Immature natural killer cell (primary cell): Measurements from ENCODE around the gene RSPRY1. TPM values are rescaled to one million over a fixed set of nuclear protein-coding genes. Genes with fewer than 3 reads are reported as not detected.

Experiments used
- DNase-seq, 3 donors: peaks; one replicate each; pipeline ENCODE4 v3.0.0; 2022; ENCODE audit warnings: mixed read lengths in 1 of 3
- H3K27ac Mint-ChIP-seq, 6 donors: one replicate each; pipeline ENCODE4 v1.8.0; 2020; ENCODE audit warnings: mixed read lengths in 6 of 6, mild to moderate bottlenecking in 5 of 6, inconsistent platforms in 4 of 6, moderate library complexity in 3 of 6
- H3K27me3 Mint-ChIP-seq, 3 donors: one replicate each; pipeline ENCODE4 v1.8.0; 2020 to 2021; ENCODE audit warnings: low read depth in 3 of 3, mild to moderate bottlenecking in 3 of 3, mixed read lengths in 3 of 3, moderate library complexity in 3 of 3, inconsistent platforms in 1 of 3
- H3K36me3 Mint-ChIP-seq, 3 donors: one replicate each; pipeline ENCODE4 v1.8.0; 2020; ENCODE audit warnings: mixed read lengths in 3 of 3, inconsistent platforms in 2 of 3, mild to moderate bottlenecking in 2 of 3
- H3K4me1 Mint-ChIP-seq, 2 donors: one replicate each; pipeline ENCODE4 v1.8.0; 2020; ENCODE audit warnings: inconsistent platforms in 2 of 2, mild to moderate bottlenecking in 2 of 2, mixed read lengths in 2 of 2, moderate library complexity in 1 of 2
- H3K4me3 Mint-ChIP-seq, 5 donors: one replicate each; pipeline ENCODE4 v1.8.0; 2020; ENCODE audit warnings: mild to moderate bottlenecking in 5 of 5, mixed read lengths in 5 of 5, inconsistent platforms in 3 of 5, moderate library complexity in 3 of 5
- H3K9me3 Mint-ChIP-seq, 6 donors: one replicate each; pipeline ENCODE4 v1.8.0; 2020; ENCODE audit warnings: mild to moderate bottlenecking in 6 of 6, mixed read lengths in 6 of 6, inconsistent platforms in 4 of 6, moderate library complexity in 3 of 6
- polyA plus RNA-seq, 3 donors: library from polyadenylated mRNA; unstranded; fragments of 300-500 nt; fragmentation: Illumina TruSeq; gene quantifications; one replicate each; pipeline ENCODE4 v1.2.3, GENCODE V29; 2021

Gene RSPRY1
- polyA plus RNA-seq, 3 donors from 2014 or later, result 22.5 to 31.8 (median 24.7) TPM

DNA sequence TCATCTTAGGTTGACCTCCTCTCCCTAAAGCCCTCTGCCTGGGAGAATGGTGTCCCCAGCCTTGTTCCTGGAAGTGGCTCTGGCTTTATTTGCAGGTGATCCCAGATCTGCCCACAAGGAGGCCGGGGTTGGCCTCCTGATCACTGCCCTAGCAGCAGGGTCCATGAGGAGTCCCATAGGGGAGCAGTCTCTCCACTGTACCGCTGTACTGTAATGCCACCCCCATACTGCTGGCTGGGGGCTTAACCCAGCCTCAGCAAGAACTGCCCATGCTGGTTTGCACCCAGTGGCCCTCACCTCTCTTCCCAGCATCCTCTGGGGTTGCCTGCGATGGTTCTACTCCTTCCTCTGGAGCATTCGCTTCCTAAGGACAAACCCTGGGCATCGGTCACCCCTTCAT, 39.4 kb upstream of the RSPRY1 start:
- no peak overlapping the region for H3K4me3 Mint-ChIP-seq
- H3K27ac Mint-ChIP-seq, result no peak overlapping the region
- H3K9me3 Mint-ChIP-seq, result no peaks in the 10 kb centered on the region
- no peak for DNase-seq
- peaks cover 0 to 2% (median 2%) of the 10 kb centered on the region in 3 donors for H3K27me3 Mint-ChIP-seq
- H3K4me1 Mint-ChIP-seq, result peaks cover 15 to 21% of the 10 kb centered on the region in 2 donors
- no peaks in the 10 kb centered on the region for H3K36me3 Mint-ChIP-seq

- peaks cover 0 to 2% (median 0%) of the 10 kb centered on the region in 3 donors for H3K27me3 Mint-ChIP-seq
- H3K27ac Mint-ChIP-seq, result peak overlapping the region in 2 of 6 donors; percentile 5 to 25
- H3K4me1 Mint-ChIP-seq, result peaks cover 8 to 13% of the 10 kb centered on the region in 2 donors
- no peaks in the 10 kb centered on the region for H3K9me3 Mint-ChIP-seq
- no peak for DNase-seq
- no peak overlapping the region for H3K4me3 Mint-ChIP-seq
- peaks cover 6 to 7% (median 6%) of the 10 kb centered on the region in 3 donors for H3K36me3 Mint-ChIP-seq
Observed at GRCh38 chr16:57147381-57148221, 38.5 kb upstream of the RSPRY1 start.

DNA sequence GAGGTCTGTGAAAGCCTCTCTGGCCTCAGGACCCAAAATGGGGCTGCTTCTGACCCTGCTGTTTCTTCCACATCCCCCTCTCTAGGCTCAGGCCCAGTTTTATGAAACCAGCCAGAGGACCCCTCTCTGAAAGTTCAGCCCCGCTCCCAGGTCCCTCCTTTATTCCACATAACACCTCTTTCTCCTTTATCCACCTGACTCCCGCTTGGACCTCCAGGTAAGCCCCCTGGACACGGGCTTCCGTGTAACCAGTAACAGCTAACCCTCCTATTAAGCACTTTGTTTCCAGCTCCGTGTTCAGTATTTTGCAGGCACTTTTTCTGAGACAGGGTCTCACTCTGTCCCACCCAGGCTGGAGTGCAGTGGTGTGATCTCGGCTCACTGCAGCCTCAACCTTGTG, 37.6 kb upstream of the RSPRY1 start:
- peaks cover 0 to 2% (median 0%) of the 10 kb centered on the region in 3 donors for H3K27me3 Mint-ChIP-seq
- H3K9me3 Mint-ChIP-seq, result no peaks in the 10 kb centered on the region
- H3K4me3 Mint-ChIP-seq, result no peak overlapping the region
- DNase-seq, result no peak
- peaks cover 8 to 13% of the 10 kb centered on the region in 2 donors for H3K4me1 Mint-ChIP-seq
- peaks cover 12 to 16% (median 14%) of the 10 kb centered on the region in 3 donors for H3K36me3 Mint-ChIP-seq
- H3K27ac Mint-ChIP-seq, result peak overlapping the region in 1 of 6 donors; percentile 59

- no peak overlapping the region for H3K4me3 Mint-ChIP-seq
- no peak overlapping the region for H3K27ac Mint-ChIP-seq
- peaks cover 14 to 25% (median 22%) of the 10 kb centered on the region in 3 donors for H3K36me3 Mint-ChIP-seq
- H3K4me1 Mint-ChIP-seq, result peaks cover 8 to 13% of the 10 kb centered on the region in 2 donors
- peaks cover 0 to 2% (median 0%) of the 10 kb centered on the region in 3 donors for H3K27me3 Mint-ChIP-seq
- H3K9me3 Mint-ChIP-seq, result no peaks in the 10 kb centered on the region
- no peak for DNase-seq
Observed at GRCh38 chr16:57149391-57149790, 36.7 kb upstream of the RSPRY1 start.

DNA sequence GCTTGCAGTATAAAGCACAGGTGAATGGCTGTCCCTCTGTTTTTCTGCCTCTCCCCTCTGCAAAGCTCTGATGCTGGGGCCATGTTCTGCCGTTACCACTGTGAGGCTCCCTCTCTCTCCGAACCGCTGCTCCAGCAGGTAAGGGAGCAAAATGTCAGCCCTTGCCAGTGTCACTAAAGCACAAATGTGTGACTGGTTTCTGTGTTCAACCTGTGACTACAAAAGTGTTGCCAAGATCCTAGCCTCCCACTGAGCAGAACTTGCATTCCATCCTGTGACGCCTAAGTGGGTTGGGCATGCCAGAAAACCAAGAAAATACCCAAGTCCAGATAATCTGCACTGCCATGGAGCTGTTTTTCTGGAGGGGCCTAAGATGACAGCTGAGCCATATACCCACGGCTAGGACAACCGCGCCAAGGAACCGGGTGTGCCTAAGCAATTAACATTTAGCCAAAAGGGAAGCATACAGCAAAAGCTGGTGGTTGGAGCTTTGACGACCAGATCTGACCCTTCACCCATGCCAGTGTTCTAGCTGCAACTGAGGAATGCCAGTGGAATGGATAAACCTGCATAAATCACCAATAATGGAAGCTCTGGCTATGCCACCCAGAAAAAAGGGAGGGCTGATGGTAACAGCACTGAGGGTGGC, 35.3 kb upstream of the RSPRY1 start:
- H3K4me3 Mint-ChIP-seq, result no peak overlapping the region
- peaks cover 8 to 13% of the 10 kb centered on the region in 2 donors for H3K4me1 Mint-ChIP-seq
- no peak for DNase-seq
- H3K36me3 Mint-ChIP-seq, result peaks cover 16 to 33% (median 26%) of the 10 kb centered on the region in 3 donors
- no peaks in the 10 kb centered on the region for H3K9me3 Mint-ChIP-seq
- no peak overlapping the region for H3K27ac Mint-ChIP-seq
- H3K27me3 Mint-ChIP-seq, result peaks cover 0 to 2% (median 0%) of the 10 kb centered on the region in 3 donors

DNA sequence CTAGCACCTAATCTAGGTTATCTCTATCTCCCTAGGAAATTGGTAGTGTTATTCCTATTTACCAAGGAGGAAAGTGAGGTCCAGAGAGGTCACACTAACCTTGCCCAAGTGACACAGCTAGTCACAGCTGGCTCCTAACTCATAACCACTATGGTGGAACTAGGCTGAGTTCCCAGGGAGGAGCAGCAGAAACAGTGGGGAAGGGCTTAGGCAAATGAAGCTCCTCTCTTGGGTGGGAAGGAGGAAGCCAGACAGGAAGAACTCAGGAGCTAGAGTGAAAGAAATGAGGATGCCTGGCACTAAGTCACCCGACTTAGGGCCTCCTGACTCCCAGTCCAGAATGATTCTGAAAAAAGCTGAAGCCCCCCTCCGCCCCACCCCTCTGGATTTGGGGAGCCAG, 34.8 kb upstream of the RSPRY1 start:
- H3K4me3 Mint-ChIP-seq, result no peak overlapping the region
- no peak overlapping the region for H3K27ac Mint-ChIP-seq
- H3K36me3 Mint-ChIP-seq, result peaks cover 19 to 38% (median 28%) of the 10 kb centered on the region in 3 donors

DNA sequence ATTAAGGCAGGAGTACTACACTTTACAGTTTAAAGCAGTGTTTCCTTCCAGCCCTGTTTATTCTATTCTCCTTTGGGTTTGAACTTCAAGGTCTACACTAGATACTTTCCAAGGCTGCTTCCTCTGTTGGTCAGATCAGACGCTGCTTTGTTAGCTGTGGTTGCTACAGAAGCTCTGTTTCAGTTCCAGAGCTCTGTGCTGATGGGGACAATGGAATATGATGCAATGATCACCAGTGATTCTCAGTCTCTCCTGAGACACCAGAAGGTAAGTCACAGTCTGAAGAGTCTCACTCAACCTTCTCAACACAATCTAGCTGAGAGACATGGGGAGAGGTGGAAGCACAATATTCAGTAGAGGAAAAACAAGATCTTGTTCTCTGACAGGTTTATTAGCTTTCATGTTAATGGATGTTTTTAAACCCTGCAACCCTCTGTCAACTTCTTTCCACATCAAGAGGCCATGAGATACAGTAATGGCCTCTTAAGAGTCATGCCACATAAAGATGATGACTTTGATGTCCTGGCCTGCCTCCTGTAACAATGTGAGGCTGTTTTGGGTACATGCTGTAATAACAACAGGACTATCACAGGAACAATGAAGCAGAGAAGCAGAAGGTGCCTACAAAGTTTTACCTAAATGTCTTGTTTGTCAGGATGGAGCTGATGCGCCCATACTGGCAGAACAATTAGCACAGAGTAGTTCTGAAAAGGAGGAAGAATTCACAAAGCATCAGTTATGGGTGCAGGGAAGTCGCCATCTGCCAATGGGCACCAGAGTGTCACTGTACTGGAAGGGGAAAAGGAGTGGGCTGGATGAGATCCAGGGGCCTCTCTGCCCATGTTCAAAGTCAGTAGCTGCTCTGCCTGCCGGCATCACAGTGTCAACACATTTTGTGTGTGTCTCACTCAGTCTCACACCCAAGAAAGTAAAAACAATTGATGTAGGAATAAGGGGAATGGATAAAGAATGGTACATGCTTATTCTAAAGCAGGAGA, 33.7 kb upstream of the RSPRY1 start:
- Mint-ChIP-seq H3K27ac (peak overlapping the region in 3 of 6 donors; percentile 22 to 55 (median 26)), H3K9me3 (no peaks in the 10 kb centered on the region), H3K27me3 (peaks cover 0 to 2% (median 0%) of the 10 kb centered on the region in 3 donors), H3K4me3 (no peak overlapping the region), H3K36me3 (peaks cover 26 to 49% (median 34%) of the 10 kb centered on the region in 3 donors), H3K4me1 (peaks cover 6 to 13% of the 10 kb centered on the region in 2 donors)
- DNase-seq, result no peak

More for the DNA sequence above, 34.8 kb upstream of the RSPRY1 start:
- peaks cover 0 to 2% (median 0%) of the 10 kb centered on the region in 3 donors for H3K27me3 Mint-ChIP-seq
- no peaks in the 10 kb centered on the region for H3K9me3 Mint-ChIP-seq
- no peak for DNase-seq
- H3K4me1 Mint-ChIP-seq, result peaks cover 8 to 13% of the 10 kb centered on the region in 2 donors

GRCh38 chr16:57153841-57154240, 32.3 kb upstream of the RSPRY1 start:
- Mint-ChIP-seq H3K27me3 (no peaks in the 10 kb centered on the region), H3K4me3 (no peak overlapping the region), H3K4me1 (no peaks in the 10 kb centered on the region), H3K36me3 (peaks cover 30 to 52% (median 41%) of the 10 kb centered on the region in 3 donors), H3K27ac (no peak overlapping the region), H3K9me3 (no peaks in the 10 kb centered on the region)
- no peak for DNase-seq

DNA sequence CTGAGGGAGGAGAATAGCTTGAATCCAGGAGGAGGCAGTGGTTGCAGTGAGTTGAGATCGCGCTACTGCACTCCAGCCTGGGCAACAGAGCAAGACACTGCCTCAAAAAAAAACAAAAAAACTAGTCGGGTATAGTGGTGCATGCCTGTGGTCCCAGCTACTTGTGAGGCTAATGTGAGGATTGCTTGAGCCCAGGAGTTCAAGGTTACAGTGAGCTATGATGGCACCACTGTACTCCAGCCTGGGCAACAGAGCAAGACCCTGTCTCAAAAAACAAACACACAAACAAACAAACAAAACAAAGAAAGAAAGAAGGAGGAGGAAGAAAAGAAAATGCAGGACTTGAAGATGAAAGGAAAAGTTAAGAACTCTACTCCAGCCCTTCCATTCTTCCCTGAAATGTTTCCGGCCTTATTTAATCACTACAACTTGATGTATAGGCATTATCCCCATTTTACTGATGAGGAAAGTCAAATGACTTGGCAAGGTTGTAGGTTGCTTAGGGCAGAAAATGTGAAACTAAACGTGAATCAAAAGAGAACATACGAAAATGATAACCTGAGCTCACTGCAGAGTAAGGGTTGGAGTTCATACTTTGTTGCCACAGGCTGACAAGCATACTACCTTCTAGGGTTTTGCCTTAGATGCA, 30.3 kb upstream of the RSPRY1 start:
- Mint-ChIP-seq H3K4me3 (no peak overlapping the region), H3K4me1 (peaks cover 0 to 6% of the 10 kb centered on the region in 2 donors), H3K9me3 (no peaks in the 10 kb centered on the region), H3K36me3 (peaks cover 42 to 66% (median 50%) of the 10 kb centered on the region in 3 donors), H3K27ac (no peak overlapping the region), H3K27me3 (no peaks in the 10 kb centered on the region)
- DNase-seq, result no peak

DNA sequence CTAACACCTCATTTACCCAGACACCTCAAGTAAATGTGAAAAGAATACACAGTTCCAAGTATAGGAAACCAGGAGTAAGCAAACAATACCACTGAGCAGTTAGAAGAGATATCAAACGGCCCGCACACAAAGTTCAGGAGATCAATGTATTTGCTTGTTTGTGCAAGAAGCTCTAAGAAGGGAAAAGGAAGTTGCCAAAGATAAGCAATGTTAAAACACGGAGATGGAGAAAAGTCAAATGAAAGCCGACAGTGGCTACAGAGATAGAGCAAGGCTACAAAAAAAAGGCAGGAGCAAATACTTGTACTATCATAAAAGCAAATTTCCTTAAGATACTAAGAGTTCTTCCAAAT, 29.8 kb upstream of the RSPRY1 start:
- Mint-ChIP-seq H3K36me3 (peaks cover 42 to 69% (median 50%) of the 10 kb centered on the region in 3 donors), H3K27ac (no peak overlapping the region), H3K4me3 (no peak overlapping the region), H3K4me1 (peaks cover 0 to 6% of the 10 kb centered on the region in 2 donors), H3K27me3 (no peaks in the 10 kb centered on the region), H3K9me3 (no peaks in the 10 kb centered on the region)
- no peak for DNase-seq

GRCh38 chr16:57157533-57157932, 28.6 kb upstream of the RSPRY1 start:
- DNase-seq, result no peak
- Mint-ChIP-seq H3K4me1 (peaks cover 0 to 6% of the 10 kb centered on the region in 2 donors), H3K27me3 (no peaks in the 10 kb centered on the region), H3K27ac (no peak overlapping the region), H3K4me3 (no peak overlapping the region), H3K36me3 (peaks cover 37 to 62% (median 45%) of the 10 kb centered on the region in 3 donors), H3K9me3 (no peaks in the 10 kb centered on the region)

- H3K4me3 Mint-ChIP-seq, result no peak overlapping the region
- H3K4me1 Mint-ChIP-seq, result peaks cover 0 to 6% of the 10 kb centered on the region in 2 donors
- H3K9me3 Mint-ChIP-seq, result no peaks in the 10 kb centered on the region
- no peaks in the 10 kb centered on the region for H3K27me3 Mint-ChIP-seq
- no peak overlapping the region for H3K27ac Mint-ChIP-seq
- DNase-seq, result no peak
- peaks cover 32 to 52% (median 32%) of the 10 kb centered on the region in 3 donors for H3K36me3 Mint-ChIP-seq
Observed at GRCh38 chr16:57159447-57159846, 26.7 kb upstream of the RSPRY1 start.

DNA sequence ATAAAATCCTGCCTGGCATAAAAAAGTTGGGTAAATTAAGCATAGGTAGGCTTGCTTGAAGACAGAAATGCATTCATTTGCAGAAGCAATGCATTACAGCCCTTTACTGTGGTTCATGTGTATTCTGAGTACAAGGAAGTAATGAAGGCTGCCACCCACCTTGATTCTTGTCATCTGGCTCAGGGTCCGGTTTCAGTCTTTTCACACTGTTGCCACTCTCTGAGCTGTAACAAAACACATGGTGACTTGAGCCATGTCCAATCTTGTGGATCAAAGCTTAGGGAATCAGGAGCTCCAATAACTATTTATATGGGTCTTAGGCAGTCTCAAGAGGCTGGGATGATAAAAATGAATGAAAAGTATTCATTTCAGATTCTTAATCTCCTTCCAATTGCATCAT, 22.3 kb upstream of the RSPRY1 start:
- Mint-ChIP-seq H3K36me3 (peaks cover 22 to 40% (median 24%) of the 10 kb centered on the region in 3 donors), H3K4me1 (peaks cover 2 to 12% of the 10 kb centered on the region in 2 donors), H3K27me3 (no peaks in the 10 kb centered on the region), H3K27ac (peak overlapping the region in 1 of 6 donors; percentile 19), H3K9me3 (no peaks in the 10 kb centered on the region), H3K4me3 (no peak overlapping the region)
- DNase-seq, result no peak
